IMR-90 (cell line): ENCODE results near the gene SPINT3. TPM values are rescaled to one million over a fixed set of nuclear protein-coding genes. Genes with fewer than 3 reads are reported as not detected.

Experiments used
- ATAC-seq: fragments of 200-7000 bp; cut with Tn5 transposase; 2 replicates; pipeline ENCODE4 v1.9.1; 2020; ENCODE audit warnings: low read depth, mild to moderate bottlenecking, moderate library complexity
- BruUV-seq: library from RNA; stranded (reverse); fragments of 400-500 nt; replicated peaks from 2 replicates; lab custom pipeline; 2021; lab: Mats Ljungman, UMichigan
- CTCF ChIA-PET: fragments of 300-600 bp; formaldehyde crosslinking; extraction: SDS; loops from one replicate; lab custom pipeline; 2021; ENCODE audit warnings: antibody characterized with exemption; lab: Yijun Ruan, JAX
- POLR2A ChIA-PET: fragments of 300-600 bp; sonication (Branson Sonifier 250); formaldehyde crosslinking; loops from one replicate; lab custom pipeline; 2022; ENCODE audit warnings: antibody characterized with exemption; ENCODE audit not compliant: unreplicated experiment; lab: Charles Lee
- DNase-seq: peaks from one replicate; pipeline ENCODE4 v3.0.0; 2013
- H2AFZ ChIP-seq: replicated peaks from 2 replicates; pipeline ENCODE3; 2013; ENCODE audit warnings: low read length, mild to moderate bottlenecking; ENCODE audit not compliant: poor library complexity
- H2AK5ac ChIP-seq: 2 replicates; pipeline ENCODE4 v1.6.1; 2013; ENCODE audit warnings: low read depth, low read length, inconsistent platforms
- H2AK9ac ChIP-seq: replicated peaks from 2 replicates; pipeline ENCODE3; 2013; ENCODE audit warnings: mild to moderate bottlenecking, low read depth, low read length, moderate library complexity; ENCODE audit not compliant: poor library complexity
- H2BK120ac ChIP-seq: 2 replicates; pipeline ENCODE4 v1.6.1; 2013; ENCODE audit warnings: low read depth, low read length, inconsistent platforms
- H2BK15ac ChIP-seq: 3 replicates; pipeline ENCODE4 v1.6.1; 2013; ENCODE audit warnings: low read depth, low read length, inconsistent platforms
- H2BK20ac ChIP-seq: 2 replicates; pipeline ENCODE4 v1.6.1; 2013; ENCODE audit warnings: low read depth, mild to moderate bottlenecking, inconsistent platforms, low read length, moderate library complexity
- H2BK5ac ChIP-seq: 2 replicates; pipeline ENCODE4 v1.6.1; 2013; ENCODE audit warnings: mild to moderate bottlenecking, low read depth, low read length, inconsistent platforms; ENCODE audit not compliant: poor library complexity, severe bottlenecking
- H3K14ac ChIP-seq: replicated peaks from 2 replicates; pipeline ENCODE4 v1.6.1; 2013; ENCODE audit warnings: low read depth, low read length, inconsistent platforms
- H3K18ac ChIP-seq: 2 replicates; pipeline ENCODE4 v1.6.1; 2013; ENCODE audit warnings: low read depth, low read length, control low read depth
- H3K23ac ChIP-seq: 2 replicates; pipeline ENCODE4 v1.6.1; 2013; ENCODE audit warnings: low read depth, low read length, inconsistent platforms
- H3K27ac ChIP-seq: 2 replicates; pipeline ENCODE4 v1.5.1; 2013; ENCODE audit warnings: mild to moderate bottlenecking, control low read depth, low read length; ENCODE audit not compliant: insufficient read depth
- H3K27me3 ChIP-seq: 2 replicates; pipeline ENCODE4 v1.6.1; 2013; ENCODE audit warnings: low read length; ENCODE audit not compliant: control insufficient read depth, insufficient read depth
- H3K36me3 ChIP-seq: 2 replicates; pipeline ENCODE4 v1.6.1; 2013; ENCODE audit warnings: low read length, mixed read lengths; ENCODE audit not compliant: control insufficient read depth, insufficient read depth
- H3K4ac ChIP-seq: 2 replicates; pipeline ENCODE4 v1.6.1; 2013; ENCODE audit warnings: low read depth, low read length, inconsistent platforms
- H3K4me1 ChIP-seq: 2 replicates; pipeline ENCODE4 v1.6.1; 2013; ENCODE audit warnings: low read length, mixed read lengths; ENCODE audit not compliant: control insufficient read depth, insufficient read depth
- H3K4me2 ChIP-seq: 2 replicates; pipeline ENCODE4 v1.6.1; 2013; ENCODE audit warnings: low read depth, mild to moderate bottlenecking, control low read depth, low read length, moderate library complexity
- H3K4me3 ChIP-seq: 2 replicates; pipeline ENCODE4 v1.5.1; 2013; ENCODE audit warnings: low read depth, mild to moderate bottlenecking, control low read depth, low read length, moderate library complexity; ENCODE audit not compliant: insufficient read depth
- H3K56ac ChIP-seq: 2 replicates; pipeline ENCODE4 v1.6.1; 2013; ENCODE audit warnings: low read length, inconsistent platforms; ENCODE audit not compliant: insufficient read depth; ENCODE audit errors: extremely low read depth
- H3K79me1 ChIP-seq, 2 experiments: 2 replicates each; pipeline ENCODE4 v1.6.1; 2013; ENCODE audit warnings: low read length in 2 of 2, inconsistent platforms in 1 of 2, low read depth in 1 of 2
- H3K9ac ChIP-seq: 2 replicates; pipeline ENCODE4 v1.6.1; 2013; ENCODE audit warnings: low read depth, low read length, control low read depth
- H3K9me1 ChIP-seq: 2 replicates; pipeline ENCODE4 v1.6.1; 2013; ENCODE audit warnings: low read length, inconsistent platforms; ENCODE audit not compliant: insufficient read depth
- H3K9me3 ChIP-seq: 2 replicates; pipeline ENCODE4 v1.6.1; 2013; ENCODE audit warnings: low read length; ENCODE audit not compliant: control insufficient read depth, insufficient read depth
- H4K20me1 ChIP-seq: 2 replicates; pipeline ENCODE4 v1.6.1; 2013; ENCODE audit warnings: low read length, inconsistent platforms; ENCODE audit not compliant: insufficient read depth
- H4K5ac ChIP-seq: 2 replicates; pipeline ENCODE4 v1.6.1; 2013; ENCODE audit warnings: mild to moderate bottlenecking, low read depth, low read length, control low read depth
- H4K8ac ChIP-seq, 2 experiments: 2 replicates each; pipeline ENCODE4 v1.6.1; 2013; ENCODE audit warnings: low read depth in 2 of 2, low read length in 2 of 2, control low read depth in 1 of 2, inconsistent platforms in 1 of 2
- H4K91ac ChIP-seq: 2 replicates; pipeline ENCODE4 v1.6.1; 2013; ENCODE audit warnings: low read depth, low read length, inconsistent platforms; ENCODE audit not compliant: insufficient read depth
- BHLHE40 ChIP-seq: fragments of 150-350 bp; IDR thresholded peaks from 2 replicates; pipeline ENCODE4 v1.6.1; 2016; ENCODE audit warnings: mild to moderate bottlenecking, low read depth, low read length
- ELK1 ChIP-seq: fragments of 150-350 bp; IDR thresholded peaks from 2 replicates; pipeline ENCODE4 v1.6.1; 2016; ENCODE audit warnings: low read depth, mild to moderate bottlenecking, low read length, moderate library complexity, borderline replicate concordance
- MAFK ChIP-seq: IDR thresholded peaks from 2 replicates; pipeline ENCODE4 v1.6.1; 2012; ENCODE audit warnings: low read depth, low read length, improper control_type of control experiment
- MXI1 ChIP-seq: IDR thresholded peaks from 2 replicates; pipeline ENCODE4 v1.6.1; 2012; ENCODE audit warnings: low read depth, mild to moderate bottlenecking, low read length, moderate library complexity, borderline replicate concordance
- NFE2L2 ChIP-seq: fragments of 150-350 bp; IDR thresholded peaks from 2 replicates; pipeline ENCODE4 v1.6.1; 2016; ENCODE audit warnings: low read depth, mild to moderate bottlenecking, low read length
- RAD21 ChIP-seq: IDR thresholded peaks from 2 replicates; pipeline ENCODE4 v1.6.1; 2012; ENCODE audit warnings: low read length, improper control_type of control experiment
- RFX5 ChIP-seq: IDR thresholded peaks from 2 replicates; pipeline ENCODE4 v1.8.0; 2012; ENCODE audit warnings: low read depth, mild to moderate bottlenecking, low read length, moderate library complexity
- SMC3 ChIP-seq: fragments of 150-350 bp; IDR thresholded peaks from 2 replicates; pipeline ENCODE4 v1.6.1; 2016; ENCODE audit warnings: low read depth, mild to moderate bottlenecking, antibody characterized with exemption, low read length, moderate library complexity
- dilution Hi-C: fragments of 300-500 bp; cut with HindIII; formaldehyde crosslinking; loops from one replicate; pipeline ENCODE4 v1.14.3; 2018; ENCODE audit warnings: low sequenced_read_pairs; ENCODE audit not compliant: unreplicated experiment
- in situ Hi-C: fragments of 300-500 bp; cut with MboI; formaldehyde crosslinking; loops from 3 replicates; pipeline ENCODE4 v1.14.3; 2019; ENCODE audit warnings: low sequenced_read_pairs, inconsistent platforms, mixed read lengths
- intact Hi-C: fragments of 100-400 bp; cut with micrococcal nuclease; formaldehyde crosslinking; loops from 2 replicates; pipeline ENCODE4 v1.10.0; 2022
- polyA plus RNA-seq, 3 experiments: library from polyadenylated mRNA; depleted of rRNA; stranded (reverse); fragments of >200 nt; gene quantifications; 2 replicates each; pipeline ENCODE4 v1.2.3, GENCODE V29; 2012; ENCODE audit warnings: low replicate concordance in 1 of 3
- total RNA-seq: library from RNA; depleted of rRNA; stranded (reverse); fragments of >200 nt; gene quantifications from 2 replicates; pipeline ENCODE4 v1.2.3, GENCODE V29; 2012

The SPINT3 gene
- total and polyA plus RNA-seq, 2 of the 4 experiments (the other 2 are of a cell fraction) = not detected

- in situ Hi-C loops = no loop called here
- CTCF ChIA-PET = no interaction called here
Measured at GRCh38 chr20:45550765-45551164, 35.3 kb upstream of the SPINT3 start.

More at GRCh38 chr20:45550765-45551164, 35.3 kb upstream of the SPINT3 start:
- Histone ChIP-seq H3K14ac (no peak overlapping the region), H3K4me1 (no peaks in the 10 kb centered on the region), H3K56ac (no peak overlapping the region), H3K9me1 (no peaks in the 10 kb centered on the region), H4K5ac (no peak overlapping the region), H3K4me3 (no peak overlapping the region), H2BK120ac (no peak overlapping the region), H2BK20ac (no peak overlapping the region), H3K4me2 (no peak overlapping the region), H3K79me1 (no peaks in the 10 kb centered on the region), H3K9ac (no peak overlapping the region), H4K91ac (no peak overlapping the region), H3K18ac (no peak overlapping the region), H4K20me1 (no peaks in the 10 kb centered on the region), H3K4ac (no peak overlapping the region), H4K8ac (no peak overlapping the region), H2AFZ (no peak overlapping the region), H2BK5ac (no peak overlapping the region), H2AK5ac (no peak overlapping the region), H3K27ac (no peak overlapping the region), H3K9me3 (no peaks in the 10 kb centered on the region), H3K27me3 (peaks cover 5% of the 10 kb centered on the region), H3K23ac (no peak overlapping the region), H3K36me3 (no peaks in the 10 kb centered on the region), H2BK15ac (no peak overlapping the region), H2AK9ac (no peak overlapping the region)
- dilution Hi-C loops (no loop called here), intact Hi-C loops (no loop called here)
- POLR2A ChIA-PET = no interaction called here
- no peak for ATAC-seq
- TF ChIP-seq MAFK = 0 out of 2 replicates have a peak, but pooled peaks have one; percentile 17
- no peak for TF ChIP-seq NFE2L2
- TF ChIP-seq BHLHE40 = no peak
- no peak for TF ChIP-seq MXI1
- TF ChIP-seq RFX5 = no peak
- TF ChIP-seq RAD21 = no peak
- TF ChIP-seq ELK1 = no peak
- no peak for TF ChIP-seq SMC3
- no TSS peak for BruUV-seq
- no peak for DNase-seq
